Measurements from ENCODE around the gene RBL2. TPM values are rescaled to one million over a fixed set of nuclear protein-coding genes. Genes with fewer than 3 reads are reported as not detected.

RBL2 gene
- total and polyA plus RNA-seq, 2 of the 8 experiments (the other 6 are each of a cell fraction or from before 2014, with no cell fraction given), result 13.9 to 22.1 TPM

- TF ChIP-seq ATF3 (IDR thresholded peaks at IDR 0.05; ENCODE audit: insufficient read depth, low read depth, low read length), result no peak
- no peak for TF ChIP-seq TCF12 (IDR thresholded peaks at IDR 0.05; ENCODE audit: low read depth, low read length)
- no peak for TF ChIP-seq RNF2 (IDR thresholded peaks at IDR 0.05; ENCODE audit: borderline replicate concordance, low read depth, low read length, missing control alignments, poor library complexity, severe bottlenecking)
- TF ChIP-seq CREB1 (IDR thresholded peaks at IDR 0.05), result no peak
- no peak for TF ChIP-seq YY1 (IDR thresholded peaks at IDR 0.05; ENCODE audit: low read depth, low read length)
Observed at GRCh38 chr16:53413864-53414263, 20.4 kb upstream of the RBL2 start (continued).
